K562 treated with DMSO at 1 percent for 24 hours (cell line): ENCODE measurements around the gene ST14. TPM values are rescaled to one million over a fixed set of nuclear protein-coding genes. Genes with fewer than 3 reads are reported as not detected.

Source experiments
- total RNA-seq: library from RNA; unstranded; fragments of 300-600 nt; gene quantifications from 2 replicates; pipeline ENCODE4 v1.2.3, GENCODE V29; 2022; ENCODE audit warnings: low read depth; ENCODE audit not compliant: insufficient read depth

ST14 gene
- 0.38 TPM in 1 of 2 replicates, not detected in the other for total RNA-seq

DNA sequence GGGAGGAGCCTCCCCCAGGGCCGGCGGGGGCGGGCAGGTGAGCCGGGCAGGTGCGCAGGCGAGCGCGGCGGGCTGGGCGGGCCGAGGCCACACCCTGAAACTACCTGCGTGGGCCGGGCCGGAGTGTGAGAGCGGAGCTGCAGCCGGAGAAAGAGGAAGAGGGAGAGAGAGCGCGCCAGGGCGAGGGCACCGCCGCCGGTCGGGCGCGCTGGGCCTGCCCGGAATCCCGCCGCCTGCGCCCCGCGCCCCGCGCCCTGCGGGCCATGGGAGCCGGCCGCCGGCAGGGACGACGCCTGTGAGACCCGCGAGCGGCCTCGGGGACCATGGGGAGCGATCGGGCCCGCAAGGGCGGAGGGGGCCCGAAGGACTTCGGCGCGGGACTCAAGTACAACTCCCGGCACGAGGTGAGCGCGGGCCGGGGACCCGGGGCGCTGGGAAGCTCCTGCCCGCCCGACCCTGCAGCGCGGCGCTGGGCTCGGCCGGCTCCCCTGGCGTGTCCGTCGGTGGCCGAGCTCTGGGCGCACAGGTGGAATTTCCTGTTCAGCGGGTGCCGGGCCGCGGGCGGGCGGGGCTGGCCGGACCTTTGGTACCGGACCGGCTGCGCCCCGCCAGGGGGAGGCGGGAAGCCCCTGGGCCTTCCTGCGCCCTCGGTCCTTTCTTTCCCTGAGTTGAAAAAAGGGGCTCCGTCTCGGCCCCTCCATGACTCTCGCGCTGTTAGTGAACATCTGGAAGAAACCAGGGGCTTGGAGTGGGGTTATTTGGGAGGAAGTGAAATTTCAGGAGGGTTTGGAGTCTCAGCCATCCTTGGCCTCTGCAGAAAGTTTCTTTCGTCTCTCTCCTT lies at the start of gene ST14:
TSS of gene ST14 (plus strand) at position 126 of the 841 bp plus-strand sequence. CDS start at position 324, 198 bp downstream.

Other genes with a start within 250 kb of the ST14 start
- gene PRDM10, start 156.9 kb upstream of the ST14 start, total RNA-seq = 3.6 TPM in 2 replicates
- 204 and 217 TPM in 2 replicates for gene APLP2, start 89.9 kb upstream of the ST14 start, total RNA-seq
- 9.0 and 15.8 TPM in 2 replicates for gene ZBTB44, start 155.1 kb downstream of the ST14 start, total RNA-seq